MV-4-11 (cell line): ENCODE measurements around the gene DEUP1.

Source experiments
- DNase-seq: peaks from one replicate; lab custom pipeline; 2025; lab: John Stamatoyannopoulos, UW

The DEUP1 gene

GRCh38 chr11:93480256-93480655 lies 149.7 kb downstream of the DEUP1 start:
- DNase-seq: no peak

DNA sequence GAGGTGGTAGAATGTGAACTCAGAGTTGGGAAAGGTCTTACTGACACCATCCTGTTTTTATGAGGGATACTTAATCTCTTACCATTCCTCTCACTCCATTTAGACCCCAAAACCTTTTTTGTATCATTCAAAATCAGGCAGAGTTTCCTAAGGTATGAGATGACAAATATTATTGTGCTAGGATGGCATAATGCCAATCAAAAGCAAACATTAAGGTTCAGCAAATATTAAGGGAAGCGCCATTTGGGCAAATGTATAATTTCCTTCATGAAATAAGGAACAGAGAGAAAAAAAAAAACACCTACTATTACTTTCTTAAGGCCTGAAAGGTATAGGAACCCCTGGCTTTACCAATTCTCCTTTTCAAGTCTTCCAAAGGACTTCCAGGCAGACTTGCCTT lies 150.2 kb downstream of the DEUP1 start:
- no peak for DNase-seq

DNA sequence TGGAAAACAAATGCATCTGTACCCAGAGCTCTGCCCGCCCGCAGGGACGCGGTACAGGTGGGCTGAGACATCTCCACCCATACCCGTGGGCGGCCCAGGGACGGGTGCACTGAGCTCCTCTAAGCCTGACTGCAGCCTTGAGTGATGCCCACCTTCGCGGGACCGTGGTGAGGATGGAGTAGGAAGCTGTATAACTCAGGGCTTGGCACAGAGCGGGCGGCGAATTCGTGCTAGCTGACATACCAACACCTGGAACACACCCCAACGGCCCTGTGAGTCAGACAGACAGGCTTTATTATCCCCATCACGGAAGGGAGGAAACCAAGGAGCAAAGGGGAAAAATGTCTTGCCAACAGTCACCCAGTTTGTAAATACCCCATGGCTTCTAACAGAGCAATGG lies 150.7 kb downstream of the DEUP1 start:
- DNase-seq: no peak

DNA sequence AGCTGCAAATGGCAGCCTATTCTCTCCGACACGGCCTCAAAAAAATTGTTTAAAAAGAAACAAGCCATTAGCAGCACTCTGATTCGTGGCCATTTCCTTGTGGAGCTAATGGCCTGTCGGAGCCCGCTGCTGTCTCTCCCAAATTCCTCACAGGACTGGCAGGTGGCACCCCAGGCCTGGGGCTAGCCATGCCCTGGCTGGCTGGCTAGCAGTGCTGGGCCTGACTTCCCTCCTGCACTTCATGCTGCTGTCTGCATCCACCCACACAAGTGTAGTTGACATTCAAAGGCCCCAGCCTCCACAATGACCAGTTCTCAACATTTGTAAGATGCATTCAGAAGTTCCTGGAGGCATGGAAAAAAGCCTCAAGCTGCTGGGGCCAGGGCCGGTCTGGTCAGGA lies 151.2 kb downstream of the DEUP1 start:
- DNase-seq: no peak

DNA sequence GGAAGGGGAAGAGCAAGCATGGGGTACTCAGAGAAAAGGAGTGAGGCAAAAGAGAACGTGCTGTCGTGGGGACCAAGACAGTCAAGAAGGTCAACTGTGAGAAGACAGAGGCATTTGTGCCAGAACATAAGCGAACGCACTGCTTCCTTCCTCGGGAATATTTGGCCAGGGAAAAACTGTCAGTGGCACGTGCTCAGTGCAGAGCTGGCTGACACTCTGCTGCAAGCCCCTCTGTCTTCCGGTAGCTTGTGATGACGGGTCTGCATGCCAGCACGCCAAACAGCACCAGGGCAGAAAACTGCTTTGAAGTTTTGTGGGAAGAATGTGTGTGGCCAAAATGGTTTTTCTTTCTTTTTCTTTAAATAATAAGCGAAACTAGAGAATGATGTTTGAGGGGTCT lies 152.0 kb downstream of the DEUP1 start:
- no peak for DNase-seq

DNA sequence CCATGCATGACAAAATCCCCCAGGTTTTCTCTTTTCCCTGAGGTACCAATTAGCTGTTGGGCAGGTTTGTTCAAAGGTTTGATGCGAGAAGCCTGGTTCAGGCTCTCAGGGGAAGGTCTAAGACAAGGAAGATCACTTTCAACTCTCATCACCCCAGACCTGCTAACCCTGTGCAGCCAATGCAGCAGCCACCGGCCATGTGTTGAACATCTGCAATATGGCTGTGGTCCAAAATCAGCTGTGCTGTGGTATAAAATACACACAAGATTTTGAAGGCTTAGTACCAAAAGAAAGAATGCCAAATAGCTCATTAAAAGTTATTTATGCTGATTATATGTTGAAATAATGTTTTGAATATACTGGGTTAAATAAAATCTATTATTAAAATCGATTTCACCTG lies 154.2 kb downstream of the DEUP1 start:
- DNase-seq: no peak

DNA sequence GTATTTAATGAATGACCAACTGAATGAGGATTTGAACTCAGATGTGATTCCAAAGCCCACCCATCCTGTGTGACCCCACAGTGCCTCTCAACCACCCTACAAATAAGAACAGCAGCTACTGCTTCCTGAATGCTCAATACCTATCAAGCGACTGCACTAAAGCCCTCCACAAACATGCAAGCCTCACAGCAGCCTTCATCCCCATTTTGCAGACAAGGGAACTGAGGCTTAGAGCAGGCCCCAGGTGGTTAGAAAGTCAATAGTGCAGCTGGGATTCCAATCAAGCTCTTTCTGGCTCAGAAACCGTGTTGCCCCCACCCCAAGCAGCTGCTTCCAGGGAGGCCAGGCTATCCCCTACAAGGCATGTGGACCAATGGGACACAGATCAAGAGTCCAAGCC lies 155.4 kb downstream of the DEUP1 start:
- DNase-seq: no peak

DNA sequence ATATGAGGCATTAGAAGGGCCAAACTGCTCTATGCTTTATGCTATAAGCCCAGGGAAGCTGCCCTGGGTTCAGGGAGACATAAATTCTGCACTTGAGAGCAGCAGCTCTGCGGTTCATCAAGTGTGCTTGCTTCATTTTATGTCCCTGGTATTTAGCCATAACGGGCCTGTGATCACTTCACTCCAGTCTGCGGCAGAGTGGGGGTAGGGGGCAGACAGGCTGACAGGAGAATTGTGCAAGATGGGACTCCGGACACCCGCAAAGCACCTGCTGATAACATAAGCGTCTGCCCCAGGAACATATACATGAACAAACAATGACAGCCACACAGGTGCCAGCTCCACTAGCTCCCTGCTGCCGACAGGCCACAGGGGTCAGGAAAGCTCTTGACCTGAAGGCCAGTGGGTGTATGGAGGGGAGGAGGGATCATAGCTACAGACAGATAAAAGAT lies 156.5 kb downstream of the DEUP1 start:
- peak; percentile 81 for DNase-seq
